ENCODE results near the gene MALSU1.
A peak's percentile ranks its signal among the peaks of the same experiment; 100 is the strongest.

MALSU1 gene

DNA sequence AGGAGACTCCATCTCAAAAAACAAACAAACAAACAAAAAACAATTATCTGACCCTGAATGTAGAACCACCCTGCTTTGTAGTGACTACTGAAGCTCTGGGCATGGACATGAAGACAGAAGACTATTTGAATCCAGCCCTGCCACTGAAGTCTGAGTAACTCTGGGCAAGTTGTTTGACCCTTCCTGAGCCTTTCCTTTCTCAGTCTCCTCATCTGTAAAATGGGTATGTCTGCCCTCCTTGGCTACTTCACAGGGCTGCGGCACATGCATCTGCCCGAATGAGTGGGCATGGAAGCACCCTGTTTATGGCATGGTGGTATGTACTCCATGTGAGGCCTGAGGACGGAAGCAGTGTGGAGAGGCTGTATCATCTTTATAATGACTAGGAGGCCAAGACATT, 22.2 kb upstream of the MALSU1 start:
- no peak overlapping the region for H3K4me2 ChIP-seq (ENCODE audit: insufficient read depth, low read length)
- TF ChIP-seq CTCF (IDR thresholded peaks at IDR 0.05; ENCODE audit: borderline replicate concordance, extremely low read depth, low read length, poor library complexity, severe bottlenecking), result no peak
- TF ChIP-seq EZH2 (IDR thresholded peaks at IDR 0.05; ENCODE audit: borderline replicate concordance, low read depth, low read length, severe bottlenecking), result no peak
- peaks cover 12% of the 10 kb centered on the region for H3K4me1 ChIP-seq (ENCODE audit: insufficient read depth, low read length)
- no peaks in the 10 kb centered on the region for H3K36me3 ChIP-seq (ENCODE audit: insufficient read depth, low read length)
- H3K27ac ChIP-seq (ENCODE audit: low read length), result no peak overlapping the region
- H3K79me2 ChIP-seq (ENCODE audit: insufficient read depth, low read length), result no peaks in the 10 kb centered on the region
- no peak overlapping the region for H3K4me3 ChIP-seq (ENCODE audit: low read depth in 1 of 2, low read length in 2 of 2)
- no peaks in the 10 kb centered on the region for H3K27me3 ChIP-seq (ENCODE audit: insufficient read depth, low read length, poor library complexity)
- peak; percentile 3; the same call in 1 of the 3 replicates for ATAC-seq (ENCODE audit: insufficient read depth, low read depth)
- H3K9me3 ChIP-seq (ENCODE audit: insufficient read depth, low read length, severe bottlenecking), result no peaks in the 10 kb centered on the region
- no peak overlapping the region for H2AFZ ChIP-seq (ENCODE audit: low read depth, low read length)
- no peak overlapping the region for H3K9ac ChIP-seq (ENCODE audit: low read depth, low read length)
- DNase-seq, result no peak
- no peaks in the 10 kb centered on the region for H4K20me1 ChIP-seq (ENCODE audit: insufficient read depth, low read length)

DNA sequence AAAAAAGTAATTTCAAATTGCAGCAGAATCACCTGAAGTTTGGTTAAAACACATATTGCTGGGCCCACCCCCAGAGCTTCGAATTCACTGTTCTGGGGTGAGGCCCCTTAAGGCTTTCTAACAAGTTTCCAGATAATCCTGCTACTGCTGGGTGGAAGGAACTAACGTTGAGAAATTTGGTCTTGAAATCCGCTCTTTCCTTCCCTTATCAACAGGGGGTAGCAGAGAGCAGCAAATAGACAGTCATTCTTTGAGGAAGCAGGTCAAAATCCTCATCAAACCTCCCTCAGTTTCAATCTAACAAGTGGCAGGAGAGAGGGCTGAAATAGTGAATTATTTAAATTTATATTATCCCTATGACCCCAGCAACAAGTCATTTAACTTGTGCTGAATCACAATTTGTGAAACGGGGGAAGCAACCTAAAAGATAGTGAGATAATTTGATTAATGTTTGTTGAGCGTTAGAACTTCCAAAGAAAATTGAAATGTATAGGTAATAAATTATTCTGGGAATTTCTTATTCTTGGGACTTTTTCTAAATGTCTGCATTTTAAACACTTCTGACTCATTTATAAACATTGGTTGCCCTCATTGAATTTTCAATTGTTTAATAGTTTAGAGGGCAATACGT, 21.7 kb upstream of the MALSU1 start:
- DNase-seq, result peak; percentile 58
- Histone ChIP-seq H3K4me3 (ENCODE audit: low read depth in 1 of 2, low read length in 2 of 2) (no peak overlapping the region), H3K27me3 (ENCODE audit: insufficient read depth, low read length, poor library complexity) (no peaks in the 10 kb centered on the region), H3K9ac (ENCODE audit: low read depth, low read length) (no peak overlapping the region), H4K20me1 (ENCODE audit: insufficient read depth, low read length) (no peaks in the 10 kb centered on the region), H3K36me3 (ENCODE audit: insufficient read depth, low read length) (no peaks in the 10 kb centered on the region), H2AFZ (ENCODE audit: low read depth, low read length) (no peak overlapping the region), H3K27ac (ENCODE audit: low read length) (no peak overlapping the region), H3K9me3 (ENCODE audit: insufficient read depth, low read length, severe bottlenecking) (no peaks in the 10 kb centered on the region), H3K4me2 (ENCODE audit: insufficient read depth, low read length) (no peak overlapping the region), H3K4me1 (ENCODE audit: insufficient read depth, low read length) (peaks cover 12% of the 10 kb centered on the region), H3K79me2 (ENCODE audit: insufficient read depth, low read length) (no peaks in the 10 kb centered on the region)
- TF ChIP-seq EZH2 (IDR thresholded peaks at IDR 0.05; ENCODE audit: borderline replicate concordance, low read depth, low read length, severe bottlenecking) (no peak), CTCF (IDR thresholded peaks at IDR 0.05; ENCODE audit: borderline replicate concordance, extremely low read depth, low read length, poor library complexity, severe bottlenecking) (peak; percentile 86)
- peak; percentile 59 for ATAC-seq (ENCODE audit: insufficient read depth, low read depth)

DNA sequence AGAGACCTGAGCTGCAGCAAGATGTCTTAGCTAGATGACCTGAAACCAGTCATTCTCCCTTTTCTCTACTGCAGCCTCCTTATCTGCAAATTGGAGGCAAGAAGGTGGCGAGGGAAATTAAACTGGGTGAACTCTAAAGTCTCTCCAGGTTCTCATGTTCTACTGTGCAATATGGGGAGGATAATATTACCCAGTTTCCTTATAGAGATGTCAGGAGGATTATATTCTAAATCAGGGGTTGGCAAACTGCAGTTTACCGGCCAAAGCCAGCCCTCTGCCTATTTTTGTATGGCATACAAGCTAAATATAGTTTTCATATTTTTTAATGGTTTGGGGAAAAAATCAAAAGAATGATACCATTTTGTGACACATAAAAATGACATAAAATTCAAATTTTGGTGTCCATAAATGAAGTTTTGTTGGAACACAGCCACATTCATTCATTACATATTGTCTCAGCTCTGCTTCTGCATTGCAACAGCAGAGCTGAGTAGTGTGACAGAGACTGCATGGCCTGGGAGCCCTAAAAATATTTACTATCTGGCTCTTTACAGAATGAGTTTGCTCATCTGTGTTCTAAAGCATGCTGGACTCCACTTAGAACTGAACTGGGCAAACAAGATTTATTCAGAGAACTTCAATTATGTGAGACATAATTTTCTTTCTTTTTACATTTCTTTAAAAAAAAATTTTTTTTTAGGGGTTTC, 19.2 kb upstream of the MALSU1 start:
- Histone ChIP-seq H3K27ac (ENCODE audit: low read length) (no peak overlapping the region), H3K9me3 (ENCODE audit: insufficient read depth, low read length, severe bottlenecking) (no peaks in the 10 kb centered on the region), H3K9ac (ENCODE audit: low read depth, low read length) (no peak overlapping the region), H2AFZ (ENCODE audit: low read depth, low read length) (no peak overlapping the region), H3K27me3 (ENCODE audit: insufficient read depth, low read length, poor library complexity) (no peaks in the 10 kb centered on the region), H4K20me1 (ENCODE audit: insufficient read depth, low read length) (no peaks in the 10 kb centered on the region), H3K79me2 (ENCODE audit: insufficient read depth, low read length) (no peaks in the 10 kb centered on the region), H3K4me2 (ENCODE audit: insufficient read depth, low read length) (no peak overlapping the region), H3K36me3 (ENCODE audit: insufficient read depth, low read length) (no peaks in the 10 kb centered on the region), H3K4me1 (ENCODE audit: insufficient read depth, low read length) (no peaks in the 10 kb centered on the region), H3K4me3 (ENCODE audit: low read depth in 1 of 2, low read length in 2 of 2) (no peak overlapping the region)
- no peak for ATAC-seq (ENCODE audit: insufficient read depth, low read depth)
- DNase-seq, result no peak
- TF ChIP-seq EZH2 (IDR thresholded peaks at IDR 0.05; ENCODE audit: borderline replicate concordance, low read depth, low read length, severe bottlenecking) (no peak), CTCF (IDR thresholded peaks at IDR 0.05; ENCODE audit: borderline replicate concordance, extremely low read depth, low read length, poor library complexity, severe bottlenecking) (no peak)

All from DND-41 (cell line).